SK-MEL-5 (cell line): ENCODE results near the gene PCCA. TPM values are rescaled to one million over a fixed set of nuclear protein-coding genes. Genes with fewer than 3 reads are reported as not detected.
A peak's percentile ranks its signal among the peaks of the same experiment; 100 is the strongest.
"Not testable (repeated sequence)": the region's sequence is repeated elsewhere in the genome, so short reads cannot be mapped to it uniquely, and the experiment has no call there.

Experiments used
- DNase-seq: peaks from one replicate; pipeline ENCODE4 v3.0.0-alpha.2; 2016; ENCODE audit warnings: low read depth, low spot score
- in situ Hi-C: cut with HindIII; loops from 2 replicates; pipeline ENCODE4 v1.10.0; 2016; ENCODE audit warnings: low sequenced_read_pairs, high pct_unique_total_duplicates, low pct_unique_long_range_greater_than_20kb
- small RNA-seq, 2 experiments: library from RNA; depleted of rRNA; stranded (forward); fragments of <200 nt; gene quantifications; one replicate each; pipeline ENCODE3, GENCODE V24; 2014
- total RNA-seq: library from RNA; depleted of rRNA; stranded (reverse); fragments of >200 nt; shearing (Covaris generic); gene quantifications from 2 replicates; pipeline ENCODE4 v1.2.3, GENCODE V29; 2014; rRNA removed

PCCA gene
- total RNA-seq, 1 experiment from 2014 or later = 12.4 TPM

GRCh38 chr13:100566543-100566942 is 477.6 kb downstream of the PCCA start:
- DNase-seq = no peak
- in situ Hi-C loops = no loop called here

- in situ Hi-C loops = no loop called here
- peak; percentile 89 for DNase-seq
Measured at GRCh38 chr13:100573121-100573520, 484.2 kb downstream of the PCCA start.

GRCh38 chr13:100577239-100577638 is 488.3 kb downstream of the PCCA start:
- DNase-seq, in situ Hi-C loops: not testable (repeated sequence)

Small RNA genes lying within 50 kb of the gene (small RNA-seq; reads per million reads assigned to genes)
- 0 reads per million in 2 experiments for gene AL356575.1

Other genes with a start within 250 kb of the PCCA start
- gene ZIC5, start 117.3 kb upstream of the PCCA start, total RNA-seq = 2.7 and 2.8 TPM in 2 replicates
- gene ZIC2, start 107.3 kb upstream of the PCCA start, total RNA-seq = 1.6 and 2.2 TPM in 2 replicates